K562 (cell line): Measurements from ENCODE around the gene P4HB. TPM values are rescaled to one million over a fixed set of nuclear protein-coding genes. Genes with fewer than 3 reads are reported as not detected.

ENCODE experiments used
- CTBP1 ChIP-seq: fragments of 450-650 bp; IDR thresholded peaks from 2 replicates; pipeline ENCODE4 v1.6.1; 2016; ENCODE audit warnings: borderline replicate concordance
- GATAD2B ChIP-seq: fragments of 450-650 bp; IDR thresholded peaks from 2 replicates; pipeline ENCODE4 v1.6.1; 2017; ENCODE audit warnings: mild to moderate bottlenecking, borderline replicate concordance
- HMGN3 ChIP-seq: IDR thresholded peaks from 2 replicates; pipeline ENCODE4 v1.6.1; 2011; ENCODE audit warnings: borderline replicate concordance, low read depth, mild to moderate bottlenecking, mixed read lengths, low read length; ENCODE audit not compliant: insufficient read length; ENCODE audit errors: extremely low read depth
- KAT7 ChIP-seq: sonication (generic); formaldehyde crosslinking; IDR thresholded peaks from 2 replicates; pipeline ENCODE4 v1.8.0; 2022; ENCODE audit warnings: missing genetic modification reagents, mild to moderate bottlenecking, borderline replicate concordance
- MTA3 ChIP-seq: fragments of 450-650 bp; formaldehyde crosslinking; IDR thresholded peaks from 2 replicates; pipeline ENCODE4 v1.6.1; 2017; ENCODE audit warnings: mild to moderate bottlenecking, borderline replicate concordance
- MYNN ChIP-seq, 2 experiments: sonication (generic); formaldehyde crosslinking in 1 of 2; IDR thresholded peaks; 2 replicates each; pipeline versions ENCODE4 v1.5.0 to v1.6.1; 2016 to 2020; ENCODE audit warnings: antibody characterized with exemption in 1 of 2, missing genetic modification reagents in 1 of 2
- PYGO2 ChIP-seq: fragments of 450-650 bp; IDR thresholded peaks from 2 replicates; pipeline ENCODE4 v1.6.1; 2016; ENCODE audit warnings: mild to moderate bottlenecking, missing genetic modification characterization, moderate library complexity, missing compliant biosample characterization
- polyA plus RNA-seq, 8 experiments: library from polyadenylated mRNA; depleted of rRNA in 4 of 8; stranded (reverse) in 5 of 8; unstranded in 3 of 8; fragments of >200 nt; fragmentation: Nextera tagmentation in 2 of 8; fragmentation: Illumina TruSeq in 1 of 8; extraction: Ambion mirVana in 2 of 8; extraction: Trizol in 1 of 8; gene quantifications; 2 replicates each; pipeline versions ENCODE4 v1.2.1 to v1.2.3, GENCODE V29; 2011 to 2014; ENCODE audit warnings: inconsistent platforms in 1 of 8, missing spikeins in 1 of 8
- total RNA-seq, 7 experiments: library from RNA; depleted of rRNA in 6 of 7; stranded (reverse); fragments of >200 nt in 6 of 7; fragmentation: Illumina TruSeq in 2 of 7; extraction: Trizol in 2 of 7; gene quantifications; 2 replicates each; pipeline versions ENCODE4 v1.2.1 to v1.2.3, GENCODE V29; 2011 to 2021; ENCODE audit warnings: low replicate concordance in 1 of 7
- TF ChIP-seq, protein P1 (sequence below): fragments of 200-800 bp; sonication (Bioruptor generic); IDR thresholded peaks from 2 replicates; pipeline ENCODE4 v1.6.1; 2017; ENCODE audit warnings: missing genetic modification characterization, missing compliant biosample characterization
- TF ChIP-seq, protein P2 (sequence below), 2 experiments: fragments of 450-650 bp; IDR thresholded peaks; 2 replicates each; pipeline ENCODE4 v1.6.1; 2016

Gene P4HB
- total and polyA plus RNA-seq, 9 of the 15 experiments (the other 6 are each of a cell fraction or from before 2014, with no cell fraction given) = 4.4 to 645 (median 325) TPM

GRCh38 chr17:81832608-81833159 is 27.7 kb downstream of the P4HB start (continued):
- TF ChIP-seq, protein P1, sequence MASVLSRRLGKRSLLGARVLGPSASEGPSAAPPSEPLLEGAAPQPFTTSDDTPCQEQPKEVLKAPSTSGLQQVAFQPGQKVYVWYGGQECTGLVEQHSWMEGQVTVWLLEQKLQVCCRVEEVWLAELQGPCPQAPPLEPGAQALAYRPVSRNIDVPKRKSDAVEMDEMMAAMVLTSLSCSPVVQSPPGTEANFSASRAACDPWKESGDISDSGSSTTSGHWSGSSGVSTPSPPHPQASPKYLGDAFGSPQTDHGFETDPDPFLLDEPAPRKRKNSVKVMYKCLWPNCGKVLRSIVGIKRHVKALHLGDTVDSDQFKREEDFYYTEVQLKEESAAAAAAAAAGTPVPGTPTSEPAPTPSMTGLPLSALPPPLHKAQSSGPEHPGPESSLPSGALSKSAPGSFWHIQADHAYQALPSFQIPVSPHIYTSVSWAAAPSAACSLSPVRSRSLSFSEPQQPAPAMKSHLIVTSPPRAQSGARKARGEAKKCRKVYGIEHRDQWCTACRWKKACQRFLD = no peak
- TF ChIP-seq, protein P2, sequence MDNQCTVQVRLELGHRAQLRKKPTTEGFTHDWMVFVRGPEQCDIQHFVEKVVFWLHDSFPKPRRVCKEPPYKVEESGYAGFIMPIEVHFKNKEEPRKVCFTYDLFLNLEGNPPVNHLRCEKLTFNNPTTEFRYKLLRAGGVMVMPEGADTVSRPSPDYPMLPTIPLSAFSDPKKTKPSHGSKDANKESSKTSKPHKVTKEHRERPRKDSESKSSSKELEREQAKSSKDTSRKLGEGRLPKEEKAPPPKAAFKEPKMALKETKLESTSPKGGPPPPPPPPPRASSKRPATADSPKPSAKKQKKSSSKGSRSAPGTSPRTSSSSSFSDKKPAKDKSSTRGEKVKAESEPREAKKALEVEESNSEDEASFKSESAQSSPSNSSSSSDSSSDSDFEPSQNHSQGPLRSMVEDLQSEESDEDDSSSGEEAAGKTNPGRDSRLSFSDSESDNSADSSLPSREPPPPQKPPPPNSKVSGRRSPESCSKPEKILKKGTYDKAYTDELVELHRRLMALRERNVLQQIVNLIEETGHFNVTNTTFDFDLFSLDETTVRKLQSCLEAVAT (IDR thresholded peaks at IDR 0.05) = 0 out of 4 replicates have a peak, but pooled peaks of 1 of the 2 experiments have one; percentile 6
- TF ChIP-seq HMGN3 (peak; percentile 55), KAT7 (CRISPR knock-in tag) (peak; percentile 4; the same call in 1 of the 2 replicates), GATAD2B (peak; percentile 90), MTA3 (peak; percentile 56), CTBP1 (peak; percentile 86), PYGO2 (no peak), MYNN (IDR thresholded peaks at IDR 0.05) (peak; percentile 37; the same call in 1 of the 2 replicates), MYNN (CRISPR knock-in tag; IDR thresholded peaks at IDR 0.05) (no peak)
